ENCODE data around the gene C5orf58. TPM values are rescaled to one million over a fixed set of nuclear protein-coding genes. Genes with fewer than 3 reads are reported as not detected.
A peak's percentile ranks its signal among the peaks of the same experiment; 100 is the strongest.

Gene C5orf58
- total RNA-seq, 1 donor from 2014 or later = not detected

DNA sequence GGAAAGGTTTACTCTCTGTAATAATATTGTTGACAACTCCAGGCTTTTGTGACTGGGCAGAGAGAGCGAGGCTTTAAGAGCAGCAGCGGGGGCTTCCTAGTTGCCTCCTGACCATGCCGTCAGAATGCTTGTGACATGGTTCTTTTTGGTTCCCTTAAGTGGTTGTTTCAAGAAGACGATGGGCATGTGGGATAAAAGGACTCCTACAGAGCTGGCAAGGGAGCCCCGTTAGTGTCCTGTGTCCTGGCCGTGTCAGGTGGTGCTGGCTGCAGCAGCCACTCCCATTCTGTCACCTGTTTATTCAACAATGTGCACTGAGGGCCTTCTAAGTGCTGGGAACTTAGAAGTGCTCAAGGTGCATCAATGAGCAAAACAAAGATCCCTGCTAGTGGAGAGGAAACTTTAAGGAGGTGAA, 45.1 kb downstream of the C5orf58 start:
- peaks cover 23% of the 10 kb centered on the region for H3F3A ChIP-seq (ENCODE audit: low read depth)
- H3K4me3 ChIP-seq = no peak overlapping the region
- no peaks in the 10 kb centered on the region for H3K9me3 Mint-ChIP-seq
- no peaks in the 10 kb centered on the region for H3K36me3 Mint-ChIP-seq
- DNase-seq (ENCODE audit: low spot score) = no peak
- no peak overlapping the region for H3K4me2 ChIP-seq
- H3K9ac ChIP-seq = no peak overlapping the region
- no peak for TF ChIP-seq EZH2phosphoT487 (IDR thresholded peaks at IDR 0.05)
- TF ChIP-seq, protein P1, sequence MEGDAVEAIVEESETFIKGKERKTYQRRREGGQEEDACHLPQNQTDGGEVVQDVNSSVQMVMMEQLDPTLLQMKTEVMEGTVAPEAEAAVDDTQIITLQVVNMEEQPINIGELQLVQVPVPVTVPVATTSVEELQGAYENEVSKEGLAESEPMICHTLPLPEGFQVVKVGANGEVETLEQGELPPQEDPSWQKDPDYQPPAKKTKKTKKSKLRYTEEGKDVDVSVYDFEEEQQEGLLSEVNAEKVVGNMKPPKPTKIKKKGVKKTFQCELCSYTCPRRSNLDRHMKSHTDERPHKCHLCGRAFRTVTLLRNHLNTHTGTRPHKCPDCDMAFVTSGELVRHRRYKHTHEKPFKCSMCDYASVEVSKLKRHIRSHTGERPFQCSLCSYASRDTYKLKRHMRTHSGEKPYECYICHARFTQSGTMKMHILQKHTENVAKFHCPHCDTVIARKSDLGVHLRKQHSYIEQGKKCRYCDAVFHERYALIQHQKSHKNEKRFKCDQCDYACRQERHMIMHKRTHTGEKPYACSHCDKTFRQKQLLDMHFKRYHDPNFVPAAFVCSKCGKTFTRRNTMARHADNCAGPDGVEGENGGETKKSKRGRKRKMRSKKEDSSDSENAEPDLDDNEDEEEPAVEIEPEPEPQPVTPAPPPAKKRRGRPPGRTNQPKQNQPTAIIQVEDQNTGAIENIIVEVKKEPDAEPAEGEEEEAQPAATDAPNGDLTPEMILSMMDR (IDR thresholded peaks at IDR 0.05) = no peak
- no peak for TF ChIP-seq EZH2 (IDR thresholded peaks at IDR 0.05)
- no peak overlapping the region for H2AFZ ChIP-seq (replicated peaks)
- H3K27ac Mint-ChIP-seq = no peak overlapping the region
- no peaks in the 10 kb centered on the region for H3K79me2 ChIP-seq (ENCODE audit: low read depth)
- no peaks in the 10 kb centered on the region for H3K36me3 ChIP-seq
- no peaks in the 10 kb centered on the region for H3K9me3 ChIP-seq (ENCODE audit: low read depth)
- H3K4me3 Mint-ChIP-seq = no peak overlapping the region
- H3K27me3 ChIP-seq = peaks cover 8% of the 10 kb centered on the region
- peaks cover 27% of the 10 kb centered on the region for H3K4me1 Mint-ChIP-seq
- no peak overlapping the region for H3K27ac ChIP-seq
- H4K20me1 ChIP-seq (ENCODE audit: low read depth) = no peaks in the 10 kb centered on the region
- peaks cover 35% of the 10 kb centered on the region for H3K4me1 ChIP-seq
- H3K27me3 Mint-ChIP-seq (ENCODE audit: insufficient read depth, low read depth) = peaks cover 12% of the 10 kb centered on the region

DNA sequence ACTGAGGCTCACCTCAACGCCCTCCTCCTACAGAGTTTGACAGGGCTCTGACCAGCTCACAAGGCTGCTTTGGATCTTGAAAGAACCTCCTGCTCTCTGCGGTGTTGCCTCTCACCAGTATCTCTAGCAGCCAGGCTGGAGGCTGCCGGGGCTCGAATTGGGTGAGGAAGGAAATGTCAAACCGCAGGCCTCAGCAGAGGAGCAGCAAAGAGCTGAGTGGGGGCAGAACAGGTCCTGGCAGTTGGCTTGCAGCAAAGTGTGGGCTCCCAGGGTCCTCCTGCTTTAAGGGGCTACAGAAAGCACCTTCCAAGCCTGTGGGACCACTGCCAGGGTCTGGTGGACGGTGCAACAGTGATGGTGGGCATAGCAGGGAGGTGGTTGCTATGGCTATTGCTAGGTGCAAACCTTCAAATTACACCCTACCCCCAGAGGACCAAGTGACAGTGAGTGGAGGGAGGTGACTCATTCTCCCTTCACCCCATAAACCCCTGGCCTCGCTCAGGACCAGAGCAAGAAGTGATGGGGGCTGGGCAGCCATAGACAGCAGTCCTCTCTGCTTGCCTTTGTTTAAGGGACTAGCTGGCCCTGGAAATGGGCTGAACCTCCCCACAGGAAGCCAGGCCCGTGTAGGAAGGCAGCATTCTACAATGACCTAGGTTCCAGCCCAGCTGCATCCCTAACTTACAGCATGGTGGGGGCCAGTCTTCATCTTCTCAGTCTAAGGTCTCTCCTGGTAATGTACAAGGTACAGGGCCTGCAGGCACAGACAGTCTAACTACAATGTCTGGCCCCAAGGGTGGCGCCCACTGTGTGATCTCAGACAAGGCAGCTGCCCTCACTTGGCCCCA, 46.0 kb downstream of the C5orf58 start:
- Histone ChIP-seq H3K4me3 (no peak overlapping the region), H3K4me1 (peaks cover 32% of the 10 kb centered on the region), H3K27ac (no peak overlapping the region), H3F3A (ENCODE audit: low read depth) (peaks cover 23% of the 10 kb centered on the region), H3K27me3 (peaks cover 8% of the 10 kb centered on the region), H2AFZ (replicated peaks) (no peak overlapping the region), H3K9ac (no peak overlapping the region), H3K4me2 (peak overlapping the region; percentile 57), H3K79me2 (ENCODE audit: low read depth) (no peaks in the 10 kb centered on the region), H3K36me3 (no peaks in the 10 kb centered on the region), H4K20me1 (ENCODE audit: low read depth) (no peaks in the 10 kb centered on the region), H3K9me3 (ENCODE audit: low read depth) (no peaks in the 10 kb centered on the region)
- H3K27me3 Mint-ChIP-seq (ENCODE audit: insufficient read depth, low read depth) = peaks cover 14% of the 10 kb centered on the region
- peaks cover 27% of the 10 kb centered on the region for H3K4me1 Mint-ChIP-seq
- H3K27ac Mint-ChIP-seq = no peak overlapping the region
- peak; percentile 49 for DNase-seq (ENCODE audit: low spot score)
- H3K36me3 Mint-ChIP-seq = no peaks in the 10 kb centered on the region
- H3K9me3 Mint-ChIP-seq = peaks cover 4% of the 10 kb centered on the region
- H3K4me3 Mint-ChIP-seq = no peak overlapping the region
- no peak for TF ChIP-seq EZH2phosphoT487 (IDR thresholded peaks at IDR 0.05)
- TF ChIP-seq, protein P1 (IDR thresholded peaks at IDR 0.05) = no peak
- no peak for TF ChIP-seq EZH2 (IDR thresholded peaks at IDR 0.05)

DNA sequence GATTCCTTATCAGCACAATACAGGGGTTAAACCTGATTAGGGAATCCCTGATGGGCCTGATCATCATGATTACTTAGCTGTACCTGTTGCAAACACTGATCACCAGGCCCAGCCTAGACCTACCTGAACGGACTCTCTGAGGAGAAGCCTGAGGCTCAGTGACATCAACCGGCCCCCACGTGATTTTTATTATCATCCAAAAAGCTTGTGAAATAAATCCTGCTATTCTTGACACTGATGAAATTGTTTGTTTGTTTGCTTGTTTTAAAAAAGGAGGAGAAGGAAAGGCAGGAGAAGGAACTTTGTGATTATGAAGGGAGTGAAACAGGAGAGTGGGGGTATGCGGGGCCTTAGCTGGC, 46.7 kb downstream of the C5orf58 start:
- Histone ChIP-seq H3K4me3 (no peak overlapping the region), H3K27ac (no peak overlapping the region), H3K36me3 (no peaks in the 10 kb centered on the region), H3K4me2 (peak overlapping the region; percentile 57), H3K9ac (no peak overlapping the region), H3K9me3 (ENCODE audit: low read depth) (no peaks in the 10 kb centered on the region), H3F3A (ENCODE audit: low read depth) (peaks cover 23% of the 10 kb centered on the region), H3K27me3 (peaks cover 8% of the 10 kb centered on the region), H4K20me1 (ENCODE audit: low read depth) (no peaks in the 10 kb centered on the region), H3K4me1 (peaks cover 29% of the 10 kb centered on the region), H2AFZ (replicated peaks) (no peak overlapping the region), H3K79me2 (ENCODE audit: low read depth) (no peaks in the 10 kb centered on the region)
- H3K36me3 Mint-ChIP-seq = no peaks in the 10 kb centered on the region
- peaks cover 4% of the 10 kb centered on the region for H3K9me3 Mint-ChIP-seq
- H3K4me1 Mint-ChIP-seq = peaks cover 24% of the 10 kb centered on the region
- no peak overlapping the region for H3K27ac Mint-ChIP-seq
- TF ChIP-seq EZH2 (IDR thresholded peaks at IDR 0.05) (no peak), EZH2phosphoT487 (IDR thresholded peaks at IDR 0.05) (no peak)
- TF ChIP-seq, protein P1 (IDR thresholded peaks at IDR 0.05) = no peak
- DNase-seq (ENCODE audit: low spot score) = no peak
- H3K27me3 Mint-ChIP-seq (ENCODE audit: insufficient read depth, low read depth) = peaks cover 12% of the 10 kb centered on the region
- H3K4me3 Mint-ChIP-seq = no peak overlapping the region

Measured in neural progenitor cell (in vitro differentiated cells).